GM20431 (cell line): ENCODE data around the gene PRSS8.

ENCODE experiments used
- in situ Hi-C: fragments of 300-500 bp; cut with MseI, MboI; formaldehyde crosslinking; loops from one replicate; pipeline ENCODE4 v1.15.0; 2020; ENCODE audit warnings: low sequenced_read_pairs; ENCODE audit not compliant: unreplicated experiment

The PRSS8 gene

GRCh38 chr16:31130336-31130891 lies 5.1 kb downstream of the PRSS8 start:
- in situ Hi-C loops = no loop called here

- in situ Hi-C loops = no loop called here
Measured at GRCh38 chr16:31129568-31130335, 5.8 kb downstream of the PRSS8 start.

GRCh38 chr16:31128711-31129567 lies 6.6 kb downstream of the PRSS8 start:
- in situ Hi-C loops = no loop called here

- in situ Hi-C loops = no loop called here
Measured at GRCh38 chr16:31127182-31127581, 8.3 kb downstream of the PRSS8 start.

GRCh38 chr16:31125844-31126243 lies 9.7 kb downstream of the PRSS8 start:
- in situ Hi-C loops = no loop called here

GRCh38 chr16:31120129-31120528 lies 15.4 kb downstream of the PRSS8 start:
- in situ Hi-C loops = no loop called here

- in situ Hi-C loops = no loop called here
Measured at GRCh38 chr16:31118223-31119155, 17.0 kb downstream of the PRSS8 start.

GRCh38 chr16:31117384-31118222 lies 17.9 kb downstream of the PRSS8 start, which contains the start of gene KAT8:
TSS of gene KAT8 (plus strand) at chr16:31117664. CDS start at chr16:31117682, 18 bp downstream.
- in situ Hi-C loops = no loop called here

GRCh38 chr16:31114468-31114867 lies 21.1 kb downstream of the PRSS8 start:
- in situ Hi-C loops = no loop called here

- in situ Hi-C loops = no loop called here
Measured at GRCh38 chr16:31113121-31114120, 22.1 kb downstream of the PRSS8 start.

GRCh38 chr16:31112711-31113110 lies 22.8 kb downstream of the PRSS8 start:
- in situ Hi-C loops = no loop called here

- in situ Hi-C loops = no loop called here
Measured at GRCh38 chr16:31111881-31112466, 23.6 kb downstream of the PRSS8 start.

- in situ Hi-C loops = no loop called here
Measured at GRCh38 chr16:31110106-31111034, 25.2 kb downstream of the PRSS8 start.

- in situ Hi-C loops = no loop called here
Measured at GRCh38 chr16:31109622-31110021, 25.9 kb downstream of the PRSS8 start.

GRCh38 chr16:31108794-31109558 lies 26.6 kb downstream of the PRSS8 start:
- in situ Hi-C loops = no loop called here
